HepG2 (cell line): ENCODE data around the gene PLVAP. TPM values are rescaled to one million over a fixed set of nuclear protein-coding genes. Genes with fewer than 3 reads are reported as not detected.

Experiments used
- ATAC-seq: fragments of 200-7000 bp; cut with Tn5 transposase; 3 replicates; pipeline ENCODE4 v1.9.1; 2020; ENCODE audit warnings: mild to moderate bottlenecking, moderate library complexity
- BruUV-seq: library from RNA; stranded (reverse); fragments of 400-500 nt; replicated peaks from 2 replicates; lab custom pipeline; 2021; lab: Mats Ljungman, UMichigan
- CTCF ChIA-PET: fragments of 300-600 bp; formaldehyde crosslinking; extraction: SDS; loops from one replicate; lab custom pipeline; 2021; ENCODE audit warnings: low total read pairs, inconsistent platforms, low intra/inter-chr PET ratio; lab: Yijun Ruan, JAX
- POLR2A ChIA-PET: fragments of 350-600 bp; sonication (Branson Sonifier 250); formaldehyde crosslinking; loops from one replicate; lab custom pipeline; 2020; ENCODE audit warnings: antibody characterized with exemption, inconsistent platforms; lab: Yijun Ruan, JAX
- DNase-seq: peaks from one replicate; pipeline ENCODE4 v3.0.0-alpha.2; 2015; ENCODE audit warnings: low spot score
- FAIRE-seq: peaks from 3 replicates; lab custom pipeline; 2011; peaks lifted over from hg19 to GRCh38; lab: Jason Lieb, UNC
- H2AFZ ChIP-seq: one replicate; pipeline ENCODE4 v1.6.1; 2011; ENCODE audit warnings: low read length, inconsistent platforms
- H3K27ac ChIP-seq: fragments of 300-600 bp; 3 replicates; pipeline ENCODE4 v1.8.0; 2011; ENCODE audit warnings: mixed run types, mild to moderate bottlenecking, mixed read lengths, low read length, inconsistent platforms; ENCODE audit not compliant: insufficient read depth; ENCODE audit errors: extremely low read length
- H3K27me3 ChIP-seq, 2 experiments: fragments of 200-600 bp in 1 of 2; 2 replicates in 1 of 2; 3 replicates in 1 of 2; pipeline versions ENCODE4 v1.6.0 to v1.8.0; 2011; ENCODE audit warnings: low read length in 2 of 2, mild to moderate bottlenecking in 2 of 2, moderate library complexity in 2 of 2, inconsistent platforms in 1 of 2; ENCODE audit not compliant: insufficient read depth in 2 of 2, control insufficient read depth in 1 of 2
- H3K36me3 ChIP-seq, 2 experiments: fragments of 200-600 bp in 1 of 2; replicated peaks in 1 of 2; 2 replicates in 1 of 2; 3 replicates in 1 of 2; pipeline versions ENCODE4 v1.5.1 to v1.8.0; 2011; ENCODE audit warnings: low read length in 2 of 2, inconsistent platforms in 1 of 2; ENCODE audit not compliant: insufficient read depth in 2 of 2, control insufficient read depth in 1 of 2
- H3K4me1 ChIP-seq: 2 replicates; pipeline ENCODE4 v1.5.1; 2012; ENCODE audit warnings: low read length, inconsistent platforms; ENCODE audit not compliant: insufficient read depth
- H3K4me2 ChIP-seq: 2 replicates; pipeline ENCODE4 v1.6.0; 2011; ENCODE audit warnings: low read depth, low read length, inconsistent platforms
- H3K4me3 ChIP-seq, 3 experiments: fragments of 200-600 bp in 1 of 3; sonication (generic), shearing (Covaris generic) in 1 of 3; replicated peaks in 1 of 3; 2 replicates each; pipeline ENCODE4 v1.5.1; 2011 to 2016; ENCODE audit warnings: low read length in 3 of 3, inconsistent platforms in 2 of 3, low read depth in 2 of 3, mild to moderate bottlenecking in 2 of 3, control low read depth in 1 of 3, mixed read lengths in 1 of 3; ENCODE audit not compliant: insufficient read depth in 1 of 3
- H3K79me2 ChIP-seq: one replicate; pipeline ENCODE4 v1.6.1; 2011; ENCODE audit warnings: low read length, inconsistent platforms; ENCODE audit not compliant: insufficient read depth
- H3K9ac ChIP-seq: 2 replicates; pipeline ENCODE4 v1.6.0; 2011; ENCODE audit warnings: mild to moderate bottlenecking, low read depth, low read length, inconsistent platforms; ENCODE audit not compliant: insufficient read depth
- H3K9me3 ChIP-seq: 2 replicates; pipeline ENCODE4 v1.5.1; 2012; ENCODE audit warnings: mild to moderate bottlenecking, low read length
- H4K20me1 ChIP-seq: 2 replicates; pipeline ENCODE4 v1.6.0; 2011; ENCODE audit warnings: inconsistent platforms, mild to moderate bottlenecking, low read length, moderate library complexity; ENCODE audit not compliant: insufficient read depth
- GABPA ChIP-seq, 2 experiments: IDR thresholded peaks; 2 replicates each; pipeline ENCODE4 v1.6.1; 2011 to 2016; ENCODE audit warnings: low read depth in 2 of 2, low read length in 1 of 2, missing biosample characterization in 1 of 2, missing genetic modification characterization in 1 of 2
- JUNB ChIP-seq: sonication (generic); formaldehyde crosslinking; IDR thresholded peaks from 2 replicates; pipeline ENCODE4 v1.8.0; 2022; ENCODE audit warnings: missing genetic modification reagents, mild to moderate bottlenecking, borderline replicate concordance
- SYNCRIP ChIP-seq: fragments of 200-400 bp; formaldehyde crosslinking; IDR thresholded peaks from 2 replicates; pipeline ENCODE4 v1.6.1; 2018; ENCODE audit warnings: mild to moderate bottlenecking, low read depth, low read length; ENCODE audit not compliant: insufficient read depth
- ZMYM3 ChIP-seq: sonication (generic); formaldehyde crosslinking; IDR thresholded peaks from 2 replicates; pipeline ENCODE4 v1.5.1; 2020; ENCODE audit warnings: mild to moderate bottlenecking, missing genetic modification reagents
- ZNF263 ChIP-seq: sonication (generic); formaldehyde crosslinking; IDR thresholded peaks from 2 replicates; pipeline ENCODE4 v1.4.0; 2020; ENCODE audit warnings: missing genetic modification reagents
- ZNF292 ChIP-seq: sonication (generic); formaldehyde crosslinking; IDR thresholded peaks from 2 replicates; pipeline ENCODE4 v1.8.1; 2022; ENCODE audit warnings: mild to moderate bottlenecking, low read depth, missing genetic modification reagents, borderline replicate concordance
- ZNF331 ChIP-seq: sonication (generic); formaldehyde crosslinking; IDR thresholded peaks from 2 replicates; pipeline ENCODE4 v1.4.0; 2020; ENCODE audit warnings: missing genetic modification reagents
- ZNF430 ChIP-seq: sonication (generic); formaldehyde crosslinking; IDR thresholded peaks from 2 replicates; pipeline ENCODE4 v1.9.0; 2021; ENCODE audit warnings: mild to moderate bottlenecking, missing genetic modification reagents
- ZNF660 ChIP-seq: sonication (generic); formaldehyde crosslinking; IDR thresholded peaks from 2 replicates; pipeline ENCODE4 v1.5.1; 2020; ENCODE audit warnings: mild to moderate bottlenecking, low read depth, missing genetic modification reagents, borderline replicate concordance
- ZNF7 ChIP-seq: IDR thresholded peaks from 2 replicates; pipeline ENCODE4 v1.6.1; 2016; ENCODE audit warnings: missing biosample characterization, missing genetic modification reagents
- ZNF780A ChIP-seq: sonication (generic); formaldehyde crosslinking; IDR thresholded peaks from 2 replicates; pipeline ENCODE4 v1.8.0; 2022; ENCODE audit warnings: mild to moderate bottlenecking, missing genetic modification reagents, moderate library complexity
- WGBS: methylation state at CpG from one replicate; pipeline ENCODE4 v1.1.6; 2017; ENCODE audit warnings: low lambda C conversion rate; 5-methylcytosine and 5-hydroxymethylcytosine counted together
- in situ Hi-C: cut with HindIII; loops from 2 replicates; pipeline ENCODE4 v1.10.0; 2017; ENCODE audit warnings: low pct_unique_long_range_greater_than_20kb; ENCODE audit not compliant: extremely low pct_ligation_motif_present
- intact Hi-C: fragments of 100-400 bp; cut with micrococcal nuclease; formaldehyde crosslinking; loops from one replicate; pipeline ENCODE4 v1.10.0; 2022; ENCODE audit not compliant: unreplicated experiment
- polyA plus RNA-seq, 8 experiments: library from polyadenylated mRNA; depleted of rRNA in 3 of 8; stranded (reverse) in 7 of 8; unstranded in 1 of 8; fragments of >200 nt; fragmentation: Illumina TruSeq in 4 of 8; extraction: Trizol in 4 of 8; gene quantifications; 2 replicates each; pipeline versions ENCODE4 v1.2.1 to v1.2.3, GENCODE V29; 2011 to 2016; ENCODE audit warnings: low read depth in 4 of 8, missing spikeins in 1 of 8, mixed read lengths in 1 of 8; ENCODE audit not compliant: insufficient read depth in 1 of 8
- total RNA-seq, 5 experiments: library from RNA; depleted of rRNA; stranded (reverse); fragments of >200 nt; fragmentation: Illumina TruSeq; extraction: Trizol; gene quantifications; 2 replicates each; pipeline ENCODE4 v1.2.3, GENCODE V29; 2016; ENCODE audit warnings: low read depth in 1 of 5
- TF ChIP-seq, protein P1 (sequence below): IDR thresholded peaks from 2 replicates; pipeline ENCODE4 v1.6.1; 2016; ENCODE audit warnings: low read depth, control low read depth
- TF ChIP-seq, protein P2 (sequence below): sonication (generic); formaldehyde crosslinking; IDR thresholded peaks from 2 replicates; pipeline ENCODE4 v1.4.0; 2020; ENCODE audit warnings: mild to moderate bottlenecking, missing genetic modification reagents
- TF ChIP-seq, protein P3 (sequence below): sonication (generic); formaldehyde crosslinking; IDR thresholded peaks from 2 replicates; pipeline ENCODE4 v1.4.0; 2020; ENCODE audit warnings: mild to moderate bottlenecking, missing genetic modification reagents
- TF ChIP-seq, protein P4 (sequence below): sonication (generic); formaldehyde crosslinking; conservative IDR thresholded peaks from 2 replicates; pipeline ENCODE4 v1.4.0; 2020; ENCODE audit warnings: mild to moderate bottlenecking, missing genetic modification reagents, moderate library complexity

The PLVAP gene
- total and polyA plus RNA-seq, 2 of the 13 experiments (the other 11 are each of a cell fraction or from before 2014, with no cell fraction given): 0.26 TPM; not detected in 1

DNA sequence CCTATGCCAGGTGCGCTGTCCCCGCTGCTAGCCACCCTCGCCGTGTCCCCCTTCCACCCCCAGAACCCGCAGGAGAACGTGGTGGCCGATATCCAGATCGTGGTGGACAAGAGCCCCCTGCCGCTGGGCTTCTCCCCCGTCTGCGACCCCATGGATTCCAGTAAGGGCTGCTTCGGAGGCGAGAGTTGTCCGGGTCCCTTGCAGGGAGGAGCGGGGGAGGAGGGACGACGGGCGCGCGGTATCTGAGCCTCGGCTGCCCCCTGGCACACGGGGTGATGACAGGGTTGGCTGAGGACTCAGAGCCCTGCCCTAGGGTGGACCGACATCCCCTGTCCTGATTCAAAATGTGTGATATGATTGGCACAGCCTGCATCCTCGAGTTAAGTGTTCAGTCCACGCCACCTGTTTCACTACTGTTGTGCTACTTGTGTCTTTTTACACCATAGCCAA lies 43.4 kb upstream of the PLVAP start (continued):
- TF ChIP-seq GABPA (IDR thresholded peaks at IDR 0.05; ENCODE audit: low read depth, low read length): no peak
- 0 out of 2 replicates have a peak, but pooled peaks have one; percentile 11 for TF ChIP-seq GABPA (CRISPR knock-in tag; IDR thresholded peaks at IDR 0.05; ENCODE audit: low read depth)
- TF ChIP-seq ZNF263 (CRISPR knock-in tag): peak; percentile 98
- 0 out of 2 replicates have a peak, but pooled peaks have one; percentile 43 for TF ChIP-seq ZNF430 (CRISPR knock-in tag)

DNA sequence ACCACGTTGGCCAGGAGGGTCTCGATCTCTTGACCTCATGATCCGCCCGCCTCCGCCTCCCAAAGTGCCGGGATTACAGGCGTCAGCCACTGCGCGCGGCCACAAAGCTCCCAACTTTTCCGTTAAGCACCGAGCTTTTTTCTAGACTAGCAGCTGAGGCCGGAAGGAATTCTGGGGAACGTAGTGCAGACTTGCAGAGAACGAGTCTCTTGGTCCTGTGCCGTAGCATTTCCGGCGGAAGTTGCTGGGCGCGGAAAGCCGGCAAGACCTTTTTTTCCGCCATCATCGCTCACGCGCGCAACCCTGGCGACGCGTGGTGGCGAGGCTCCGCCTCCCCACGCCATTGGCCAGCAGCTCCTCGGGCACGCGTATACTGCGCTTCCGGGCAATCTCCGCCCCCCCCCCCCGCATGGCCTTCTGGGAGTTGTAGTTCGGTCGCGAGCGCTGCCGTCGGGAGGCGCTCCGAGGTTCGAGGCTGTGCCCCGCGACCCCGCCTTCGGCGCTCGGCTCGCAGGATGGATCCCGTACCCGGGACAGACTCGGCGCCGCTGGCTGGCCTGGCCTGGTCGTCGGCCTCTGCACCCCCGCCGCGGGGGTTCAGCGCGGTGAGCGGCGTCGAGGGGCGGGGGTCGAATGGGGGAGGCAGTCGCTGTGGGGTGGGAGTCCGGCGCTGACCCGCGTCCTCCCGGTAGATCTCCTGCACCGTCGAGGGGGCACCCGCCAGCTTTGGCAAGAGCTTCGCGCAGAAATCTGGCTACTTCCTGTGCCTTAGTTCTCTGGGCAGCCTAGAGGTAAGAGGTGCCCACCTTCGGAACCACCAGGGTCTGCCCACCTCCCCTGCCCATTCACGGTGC lies 42.7 kb upstream of the PLVAP start, which contains the start of gene MVB12A:
Gene MVB12A, plus strand, starts transcription at position 427 of the 854 bp plus-strand sequence. Its CDS starts 89 bp downstream, at position 516.
- Histone ChIP-seq H3K27ac (peak within 1 kb of the TSS; percentile 65), H3K4me1 (peaks cover 17% of the 10 kb centered on the region), H3K4me3 (peak within 1 kb of the TSS; percentile 65 to 96 (median 82)), H3K9me3 (no peaks in the 10 kb centered on the region), H2AFZ (no peak within 1 kb of the TSS), H3K79me2 (no peaks in the 10 kb centered on the region), H3K9ac (peak within 1 kb of the TSS; percentile 74), H4K20me1 (no peaks in the 10 kb centered on the region), H3K27me3 (no peaks in the 10 kb centered on the region), H3K4me2 (peak within 1 kb of the TSS; percentile 91), H3K36me3 (peaks cover 1 to 8% of the 10 kb centered on the region in 2 experiments; a peak in 2 of 5 replicates)
- DNase-seq (peak; percentile 98), ATAC-seq (peak; percentile 91), FAIRE-seq (peak; percentile 97)
- BruUV-seq: no TSS peak
- in situ Hi-C loops (no loop called here), intact Hi-C loops (loop anchor here (1.0 kb wide), 1 partner anchor 15 kb away; the partner anchor contains the start of gene BST2)
- 1% methylated on average over 10 of the region's 85 CpGs for WGBS
- CTCF ChIA-PET: no interaction called here
- POLR2A ChIA-PET: interaction anchor here (0.6 to 2.0 kb wide), 14 partner anchors 9 to 439 kb away, joined by 3 to 76 read pairs (median 4); partner anchors contain the start of genes BST2, DDA1 and MRPL34
- no peak for TF ChIP-seq SYNCRIP
- TF ChIP-seq JUNB: no peak
- TF ChIP-seq ZNF7 (CRISPR knock-in tag): no peak
- TF ChIP-seq, protein P1, sequence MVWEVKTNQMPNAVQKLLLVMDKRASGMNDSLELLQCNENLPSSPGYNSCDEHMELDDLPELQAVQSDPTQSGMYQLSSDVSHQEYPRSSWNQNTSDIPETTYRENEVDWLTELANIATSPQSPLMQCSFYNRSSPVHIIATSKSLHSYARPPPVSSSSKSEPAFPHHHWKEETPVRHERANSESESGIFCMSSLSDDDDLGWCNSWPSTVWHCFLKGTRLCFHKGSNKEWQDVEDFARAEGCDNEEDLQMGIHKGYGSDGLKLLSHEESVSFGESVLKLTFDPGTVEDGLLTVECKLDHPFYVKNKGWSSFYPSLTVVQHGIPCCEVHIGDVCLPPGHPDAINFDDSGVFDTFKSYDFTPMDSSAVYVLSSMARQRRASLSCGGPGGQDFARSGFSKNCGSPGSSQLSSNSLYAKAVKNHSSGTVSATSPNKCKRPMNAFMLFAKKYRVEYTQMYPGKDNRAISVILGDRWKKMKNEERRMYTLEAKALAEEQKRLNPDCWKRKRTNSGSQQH (CRISPR knock-in tag): no peak
- no peak for TF ChIP-seq ZNF660 (CRISPR knock-in tag)
- TF ChIP-seq, protein P2, sequence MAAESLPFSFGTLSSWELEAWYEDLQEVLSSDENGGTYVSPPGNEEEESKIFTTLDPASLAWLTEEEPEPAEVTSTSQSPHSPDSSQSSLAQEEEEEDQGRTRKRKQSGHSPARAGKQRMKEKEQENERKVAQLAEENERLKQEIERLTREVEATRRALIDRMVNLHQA (CRISPR knock-in tag): no peak
- peak; percentile 69 for TF ChIP-seq ZMYM3 (CRISPR knock-in tag)
- TF ChIP-seq, protein P3, sequence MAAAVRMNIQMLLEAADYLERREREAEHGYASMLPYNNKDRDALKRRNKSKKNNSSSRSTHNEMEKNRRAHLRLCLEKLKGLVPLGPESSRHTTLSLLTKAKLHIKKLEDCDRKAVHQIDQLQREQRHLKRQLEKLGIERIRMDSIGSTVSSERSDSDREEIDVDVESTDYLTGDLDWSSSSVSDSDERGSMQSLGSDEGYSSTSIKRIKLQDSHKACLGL: no peak; the same call in 1 of the 2 replicates
- TF ChIP-seq ZNF780A (CRISPR knock-in tag): no peak
- TF ChIP-seq ZNF292 (CRISPR knock-in tag): 0 out of 2 replicates have a peak, but pooled peaks have one; percentile 50
- TF ChIP-seq ZNF331: no peak; the same call in none of the 2 replicates
- TF ChIP-seq, protein P4, sequence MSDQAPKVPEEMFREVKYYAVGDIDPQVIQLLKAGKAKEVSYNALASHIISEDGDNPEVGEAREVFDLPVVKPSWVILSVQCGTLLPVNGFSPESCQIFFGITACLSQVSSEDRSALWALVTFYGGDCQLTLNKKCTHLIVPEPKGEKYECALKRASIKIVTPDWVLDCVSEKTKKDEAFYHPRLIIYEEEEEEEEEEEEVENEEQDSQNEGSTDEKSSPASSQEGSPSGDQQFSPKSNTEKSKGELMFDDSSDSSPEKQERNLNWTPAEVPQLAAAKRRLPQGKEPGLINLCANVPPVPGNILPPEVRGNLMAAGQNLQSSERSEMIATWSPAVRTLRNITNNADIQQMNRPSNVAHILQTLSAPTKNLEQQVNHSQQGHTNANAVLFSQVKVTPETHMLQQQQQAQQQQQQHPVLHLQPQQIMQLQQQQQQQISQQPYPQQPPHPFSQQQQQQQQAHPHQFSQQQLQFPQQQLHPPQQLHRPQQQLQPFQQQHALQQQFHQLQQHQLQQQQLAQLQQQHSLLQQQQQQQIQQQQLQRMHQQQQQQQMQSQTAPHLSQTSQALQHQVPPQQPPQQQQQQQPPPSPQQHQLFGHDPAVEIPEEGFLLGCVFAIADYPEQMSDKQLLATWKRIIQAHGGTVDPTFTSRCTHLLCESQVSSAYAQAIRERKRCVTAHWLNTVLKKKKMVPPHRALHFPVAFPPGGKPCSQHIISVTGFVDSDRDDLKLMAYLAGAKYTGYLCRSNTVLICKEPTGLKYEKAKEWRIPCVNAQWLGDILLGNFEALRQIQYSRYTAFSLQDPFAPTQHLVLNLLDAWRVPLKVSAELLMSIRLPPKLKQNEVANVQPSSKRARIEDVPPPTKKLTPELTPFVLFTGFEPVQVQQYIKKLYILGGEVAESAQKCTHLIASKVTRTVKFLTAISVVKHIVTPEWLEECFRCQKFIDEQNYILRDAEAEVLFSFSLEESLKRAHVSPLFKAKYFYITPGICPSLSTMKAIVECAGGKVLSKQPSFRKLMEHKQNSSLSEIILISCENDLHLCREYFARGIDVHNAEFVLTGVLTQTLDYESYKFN: peak; percentile 35
